C1 segment of cervical spinal cord (tissue), 14 donors: Measurements from ENCODE around the gene HARBI1.
"Not testable (repeated sequence)": the region's sequence is repeated elsewhere in the genome, so short reads cannot be mapped to it uniquely, and the experiment has no call there.

Experiments
- DNase-seq, 14 donors: peaks; one replicate each; lab custom pipeline; 2025; lab: John Stamatoyannopoulos, UW

Gene HARBI1

DNA sequence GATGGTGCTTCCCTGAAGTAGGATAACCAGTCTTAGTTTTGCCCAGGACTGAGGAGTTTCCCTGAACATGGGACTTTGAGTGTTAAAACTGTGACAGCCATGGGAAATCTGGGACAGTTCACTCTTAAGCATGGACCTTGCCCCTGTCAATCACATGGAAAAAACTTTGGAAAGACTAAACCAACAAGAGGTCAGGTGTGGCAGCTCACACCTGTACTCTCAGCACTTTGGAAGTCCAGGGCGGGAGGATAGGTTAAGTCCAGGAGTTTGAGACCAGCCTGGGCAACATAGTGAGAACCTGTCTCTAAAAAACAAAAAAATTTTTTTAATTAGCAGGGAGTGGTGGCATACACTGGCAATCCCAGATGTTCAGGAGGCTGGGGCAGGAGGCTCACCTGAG, 19.9 kb downstream of the HARBI1 start:
- DNase-seq, result no peak

DNA sequence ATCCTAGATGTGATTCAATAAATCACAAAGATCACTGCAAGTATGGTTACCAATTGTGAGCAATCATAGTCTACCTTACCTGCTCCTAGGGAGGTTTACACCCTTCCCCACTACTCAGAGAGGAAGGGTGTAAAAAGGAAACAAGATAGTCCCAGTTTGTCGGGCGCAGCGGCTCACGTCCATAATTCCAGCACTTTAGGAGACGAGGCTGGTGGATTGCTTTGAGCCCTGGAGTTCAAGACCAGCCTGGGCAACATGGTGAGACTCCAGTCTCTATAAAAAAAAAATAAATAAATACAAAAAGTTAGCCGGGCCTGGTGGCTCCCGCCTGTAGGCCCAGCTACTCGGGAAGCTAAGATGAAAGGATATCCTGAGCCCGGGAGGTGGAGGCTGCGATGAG, 22.2 kb downstream of the HARBI1 start:
- DNase-seq, result no peak

DNA sequence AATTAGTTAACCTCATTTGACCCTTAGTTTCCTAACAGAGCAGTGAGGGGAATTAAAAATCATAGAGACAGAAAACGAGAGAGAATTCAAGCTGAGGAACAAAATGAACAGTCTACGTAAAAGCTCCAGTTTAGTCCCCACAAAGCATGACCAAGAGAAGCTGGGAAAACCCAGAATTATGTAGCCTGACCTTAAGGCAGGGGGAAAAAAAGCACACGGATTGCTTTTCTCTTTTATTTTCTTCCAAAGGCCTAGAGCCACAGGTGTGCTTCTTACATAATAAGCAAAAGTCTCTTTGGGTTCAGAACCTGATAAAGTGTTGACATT, 22.7 kb downstream of the HARBI1 start:
- no peak for DNase-seq

GRCh38 chr11:46593550-46594373, 23.3 kb downstream of the HARBI1 start, which contains the start of gene AMBRA1:
Gene AMBRA1 (minus strand): TSS chr11:46594023. CDS start chr11:46548380, 45,643 bp downstream.
- peak; percentile 13 to 90 (median 82) for DNase-seq

DNA sequence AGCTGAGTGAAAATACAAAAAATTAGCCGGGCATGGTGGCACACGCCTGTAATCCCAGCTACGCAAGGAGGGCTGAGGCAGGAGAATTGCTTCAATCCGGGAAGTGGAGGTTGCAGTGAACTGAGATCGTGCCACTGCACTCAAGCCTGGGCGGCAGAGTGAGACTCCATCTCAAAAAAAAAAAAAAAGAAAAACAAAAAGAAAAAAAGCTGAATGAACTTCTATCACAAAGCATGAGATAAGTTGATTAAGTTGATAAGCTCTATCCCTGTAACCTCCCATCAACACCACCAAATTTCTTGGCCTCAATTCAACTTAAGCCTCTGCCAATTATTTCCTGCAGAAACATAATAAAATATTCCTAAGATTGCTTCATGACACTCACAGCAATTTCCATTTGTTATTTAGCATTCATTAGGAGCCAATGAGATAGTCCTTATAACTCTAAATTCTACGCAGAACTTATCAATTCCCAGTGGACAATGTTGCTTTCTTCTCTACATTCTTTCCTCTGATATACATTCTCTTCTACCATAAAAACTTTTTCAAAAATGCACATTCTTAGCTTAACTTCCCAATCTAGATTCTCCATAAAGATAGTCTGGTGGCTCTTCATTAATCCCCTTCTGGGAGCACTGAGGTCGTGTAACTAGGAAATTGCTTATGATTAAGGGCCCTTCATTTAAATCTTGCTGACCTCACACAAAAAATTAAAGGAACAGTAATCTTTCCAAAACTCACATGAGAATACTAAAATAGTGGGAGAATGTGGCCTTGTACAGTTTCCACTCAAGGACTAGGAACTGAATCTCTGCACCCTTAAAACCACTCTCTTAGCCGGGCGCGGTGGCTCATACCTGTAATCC, 26.1 kb downstream of the HARBI1 start:
- DNase-seq, result no peak

DNA sequence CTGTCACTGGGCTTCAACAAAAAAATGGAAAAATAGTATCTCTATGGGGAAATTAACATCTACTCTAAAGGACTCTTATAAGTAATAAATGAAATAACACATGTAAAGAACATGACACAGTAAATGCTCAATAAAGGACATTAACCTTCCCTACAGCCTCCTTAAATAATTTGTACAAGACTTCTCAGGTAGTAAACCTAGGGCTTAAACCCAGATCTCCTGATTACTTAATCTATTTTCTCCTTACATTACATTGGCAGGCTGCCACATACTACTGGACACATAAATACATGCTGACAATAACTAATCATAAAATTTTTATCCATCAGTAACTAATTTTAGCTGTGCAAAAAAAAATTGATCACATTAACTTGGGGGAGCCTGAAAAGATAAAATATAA, 28.1 kb downstream of the HARBI1 start:
- no peak for DNase-seq

DNA sequence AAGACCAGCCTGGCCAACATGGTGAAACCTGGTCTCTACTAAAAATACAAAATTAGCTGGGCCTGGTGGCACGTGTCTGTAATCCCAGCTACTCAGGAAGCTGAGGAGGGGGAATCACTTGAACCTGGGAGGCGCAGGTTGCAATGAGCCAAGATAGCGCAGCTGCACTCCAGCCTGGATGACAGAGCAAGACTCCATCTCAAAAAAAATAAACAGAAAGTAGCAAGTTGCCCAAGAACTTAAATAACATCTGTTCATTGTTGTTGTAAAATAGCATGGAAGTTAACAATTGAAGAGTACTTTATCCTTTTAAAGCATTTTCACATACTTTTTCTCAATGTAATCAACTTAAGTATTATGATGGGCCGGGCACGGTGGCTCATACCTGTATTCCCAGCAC, 28.9 kb downstream of the HARBI1 start:
- no peak for DNase-seq

DNA sequence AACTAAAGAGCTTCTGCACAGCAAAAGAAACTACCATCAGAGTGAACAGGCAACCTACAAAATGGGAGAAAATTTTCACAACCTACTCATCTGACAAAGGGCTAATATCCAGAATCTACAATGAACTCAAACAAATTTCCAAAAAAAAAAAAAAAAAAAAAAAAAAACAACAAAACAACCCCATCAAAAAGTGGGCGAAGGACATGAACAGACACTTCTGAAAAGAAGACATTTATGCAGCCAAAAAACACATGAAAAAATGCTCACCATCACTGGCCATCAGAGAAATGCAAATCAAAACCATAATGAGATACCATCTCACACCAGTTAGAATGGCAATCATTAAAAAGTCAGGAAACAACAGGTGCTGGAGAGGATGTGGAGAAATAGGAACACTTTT, 33.5 kb downstream of the HARBI1 start:
- not testable (repeated sequence) for DNase-seq

- DNase-seq, result no peak
Observed at GRCh38 chr11:46582588-46582987, 34.4 kb downstream of the HARBI1 start.

- DNase-seq, result no peak
Observed at GRCh38 chr11:46577058-46577457, 40.0 kb downstream of the HARBI1 start.

DNA sequence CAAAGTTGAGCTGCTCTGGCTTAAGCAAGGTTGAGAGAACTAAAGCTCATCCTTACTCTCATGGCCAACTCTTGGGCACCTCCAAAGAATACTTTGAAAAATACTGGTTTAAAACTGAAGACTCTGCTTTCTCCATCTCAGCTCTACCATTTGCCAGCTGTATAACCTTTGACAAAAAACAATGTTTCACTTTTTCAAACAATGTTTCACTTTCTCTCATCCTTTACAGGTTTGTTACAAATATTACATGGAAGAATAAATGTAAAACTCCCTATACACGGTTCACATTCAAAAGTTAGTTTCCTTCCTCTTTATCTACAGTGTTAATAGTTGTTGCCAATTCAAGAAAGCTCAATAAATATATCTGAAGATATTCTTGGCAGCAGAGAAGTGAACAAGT, 42.4 kb downstream of the HARBI1 start:
- DNase-seq, result no peak

DNA sequence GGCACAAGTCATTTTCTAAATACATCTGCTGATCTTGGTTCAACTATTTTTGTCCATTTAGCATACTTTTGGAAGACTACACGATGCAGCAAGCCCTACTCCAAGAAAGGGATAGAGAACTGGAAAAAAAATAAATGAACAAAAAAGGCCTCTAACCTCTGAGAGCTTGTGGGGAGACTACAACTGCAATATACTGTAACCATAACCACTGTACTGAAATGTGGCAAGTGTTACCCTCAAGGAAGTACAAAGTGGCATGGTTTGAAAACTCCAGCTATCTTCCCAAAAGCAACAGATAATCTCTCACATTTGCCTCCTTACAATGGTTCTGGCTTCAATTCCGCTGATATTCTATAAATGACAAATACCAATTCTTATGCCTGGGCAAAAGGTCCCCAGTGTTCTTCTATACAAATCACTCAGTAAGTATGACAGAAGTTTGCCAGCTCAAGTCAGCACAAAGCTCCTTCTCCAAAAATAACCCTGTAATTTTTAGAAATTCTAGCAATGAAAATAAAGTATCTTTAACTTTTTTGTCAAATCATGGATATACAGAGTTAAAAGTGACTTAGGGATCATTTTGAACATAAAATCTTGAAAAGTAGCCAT, 46.1 kb downstream of the HARBI1 start:
- DNase-seq, result no peak

DNA sequence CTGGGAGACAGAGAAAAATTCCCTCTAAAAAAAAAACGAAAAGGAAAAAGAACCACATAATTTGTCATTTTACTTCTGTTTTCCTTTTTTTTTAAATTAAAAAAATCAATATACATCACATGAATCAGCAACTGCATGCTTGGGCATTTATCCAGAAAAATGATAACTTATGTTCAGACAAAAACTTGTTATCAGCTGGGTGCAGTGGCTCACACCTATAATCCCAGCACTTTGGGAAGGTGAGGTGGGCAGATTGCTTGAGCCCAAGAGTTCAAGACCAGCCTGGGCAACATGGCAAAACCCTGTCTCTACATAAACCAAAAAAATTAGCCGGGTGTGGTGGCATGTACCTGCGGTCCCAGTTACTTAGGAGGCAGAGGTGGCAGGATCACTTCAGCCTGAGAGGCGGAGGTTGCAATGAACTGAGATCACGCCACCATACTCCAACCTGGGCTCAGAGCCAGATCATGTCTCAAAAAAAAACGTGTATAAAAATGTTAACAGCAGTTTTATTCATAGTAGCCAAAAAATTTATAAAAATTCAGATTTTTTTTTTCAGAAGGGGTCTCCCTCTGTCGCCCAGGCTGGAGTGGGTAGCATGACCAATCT, 51.7 kb downstream of the HARBI1 start:
- no peak for DNase-seq

DNA sequence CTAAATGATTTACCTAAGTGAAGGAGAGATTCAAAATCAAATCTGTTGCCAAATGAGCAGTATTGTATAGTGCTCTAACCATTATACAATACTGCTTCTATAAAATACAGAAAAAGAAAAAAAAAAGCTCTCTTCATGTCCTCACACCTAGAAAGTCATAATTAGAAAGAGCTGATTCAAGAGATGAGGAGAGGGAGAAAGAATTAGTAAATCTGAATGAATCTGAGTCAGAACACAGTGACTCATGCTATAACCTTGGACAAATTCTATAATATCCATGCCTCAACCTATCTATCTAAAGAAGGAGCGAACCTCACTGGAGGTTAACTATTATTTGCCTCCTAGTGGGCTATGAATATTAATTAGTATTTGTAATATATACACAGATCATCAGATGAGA, 52.6 kb downstream of the HARBI1 start:
- no peak for DNase-seq

DNA sequence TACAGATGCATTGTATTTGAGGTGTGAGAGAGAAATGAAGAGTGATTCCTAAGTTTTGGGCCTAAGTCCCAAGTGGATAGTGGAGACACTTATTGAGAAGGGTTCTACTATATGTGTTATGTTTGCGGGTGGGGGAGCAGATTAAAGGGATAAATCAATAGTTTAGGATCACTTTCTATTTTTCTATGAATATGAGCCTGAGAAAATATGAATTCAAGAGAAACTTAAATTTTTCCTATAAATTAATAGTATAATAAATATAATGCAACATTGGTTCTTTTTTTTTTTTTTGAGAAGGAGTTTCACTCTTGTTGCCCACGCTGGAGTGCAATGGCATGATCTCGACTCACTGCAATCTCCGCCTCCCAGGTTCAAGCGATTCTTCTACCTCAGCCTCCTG, 54.5 kb downstream of the HARBI1 start:
- no peak for DNase-seq

- peak in 1 of 14 donors; percentile 1 for DNase-seq
Observed at GRCh38 chr11:46560300-46560991, 56.6 kb downstream of the HARBI1 start.

DNA sequence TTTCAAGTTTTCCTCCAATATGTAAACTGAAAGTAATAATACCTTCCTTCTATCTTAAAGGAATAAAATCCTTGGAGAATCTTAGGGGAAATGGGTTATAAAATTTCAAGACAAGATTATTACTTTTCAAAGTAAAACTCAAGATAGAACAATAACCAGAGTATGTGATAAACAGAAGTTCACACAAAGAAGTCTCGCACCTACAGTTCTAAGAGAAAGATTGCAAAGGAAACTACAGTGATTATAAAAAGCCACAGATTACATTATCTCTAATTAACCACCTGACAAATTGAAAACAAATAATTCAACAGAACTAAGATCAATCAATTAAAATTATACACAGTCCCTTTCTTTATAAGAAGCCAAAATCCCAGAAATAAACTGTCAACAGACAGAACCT, 57.2 kb downstream of the HARBI1 start:
- DNase-seq, result no peak

DNA sequence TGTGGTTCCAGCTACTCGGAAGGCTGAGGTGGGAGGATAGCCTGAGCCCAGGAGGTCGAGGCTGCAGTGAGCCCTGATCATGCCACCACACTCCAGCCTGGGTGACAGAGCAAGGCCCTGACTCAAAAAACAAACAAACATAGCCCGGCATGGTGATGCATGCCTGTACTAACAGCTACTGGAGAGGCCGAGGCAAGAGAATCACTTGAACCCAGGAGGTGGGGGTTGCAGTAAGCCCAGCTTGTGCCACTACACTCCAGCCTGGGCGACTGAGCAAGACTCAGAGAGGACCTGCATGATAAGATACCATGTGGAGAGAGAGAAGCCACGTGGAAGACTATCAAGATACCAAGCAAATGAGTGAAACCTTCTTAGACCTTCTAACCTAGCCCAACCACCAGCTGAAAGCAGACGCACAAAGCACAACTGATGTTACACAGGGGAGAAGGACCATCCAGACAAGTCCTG, 59.3 kb downstream of the HARBI1 start:
- no peak for DNase-seq

DNA sequence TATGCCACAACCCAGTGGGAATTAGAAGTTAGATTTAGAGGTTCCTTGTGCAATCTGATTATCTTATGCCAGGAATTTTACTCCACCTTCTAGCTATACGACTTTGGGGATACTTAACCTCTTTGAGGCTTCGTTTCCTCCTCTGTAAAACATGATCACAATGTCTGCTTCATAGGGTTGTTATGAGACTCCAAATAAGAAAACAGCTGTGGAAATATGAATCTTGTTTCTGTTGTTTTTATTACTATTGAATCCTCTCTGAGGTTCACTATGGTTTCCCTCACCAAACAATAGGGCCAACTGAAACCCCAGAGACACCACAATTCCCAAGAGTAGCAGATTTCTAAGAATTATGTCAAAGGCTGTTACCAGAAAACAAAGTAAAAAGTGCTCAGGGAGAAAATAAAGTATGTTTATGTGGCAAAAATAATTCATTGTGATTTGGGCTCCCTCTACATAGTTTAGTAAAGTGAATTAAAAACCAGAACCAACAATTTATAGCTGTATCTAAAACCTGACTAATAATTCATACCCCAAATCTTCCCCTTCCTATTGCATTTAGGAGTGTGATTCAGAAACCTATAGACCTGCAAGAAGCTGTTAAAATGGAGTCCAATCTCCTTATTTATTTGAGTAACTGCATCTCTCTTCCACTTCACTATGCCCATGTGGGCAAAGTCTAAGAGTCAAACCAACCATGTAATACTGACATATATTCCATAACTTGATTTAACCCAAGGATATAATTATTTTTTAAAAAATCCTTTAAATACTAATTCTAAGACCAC, 61.6 kb downstream of the HARBI1 start:
- no peak for DNase-seq
